Caco-2 (cell line): ENCODE data around the gene SIAH2. TPM values are rescaled to one million over a fixed set of nuclear protein-coding genes. Genes with fewer than 3 reads are reported as not detected.
A peak's percentile ranks its signal among the peaks of the same experiment; 100 is the strongest.

Experiments
- BruUV-seq: library from RNA; stranded (reverse); fragments of 400-500 nt; replicated peaks from 2 replicates; lab custom pipeline; 2021; lab: Mats Ljungman, UMichigan
- CTCF ChIA-PET: fragments of 300-600 bp; sonication (Branson Sonifier 250); formaldehyde crosslinking; loops from one replicate; lab custom pipeline; 2022; ENCODE audit warnings: antibody characterized with exemption; lab: Charles Lee
- POLR2A ChIA-PET: fragments of 300-600 bp; sonication (Branson Sonifier 250); formaldehyde crosslinking; loops from one replicate; lab custom pipeline; 2022; ENCODE audit warnings: antibody characterized with exemption; lab: Charles Lee
- DNase-seq, 2 experiments: peaks; one replicate each; pipeline versions ENCODE4 v3.0.0 to v3.0.0-alpha.2; 2020 to 2022
- H3K27me3 ChIP-seq: replicated peaks from 2 replicates; pipeline ENCODE4 v1.6.0; 2011; ENCODE audit warnings: low read length; ENCODE audit not compliant: control insufficient read depth, insufficient read depth
- H3K36me3 ChIP-seq: 2 replicates; pipeline ENCODE4 v1.5.1; 2011; ENCODE audit warnings: low read length; ENCODE audit not compliant: control insufficient read depth, insufficient read depth
- H3K4me1 ChIP-seq: fragments of 250-450 bp; sonication (Bioruptor Pico); 2 replicates; pipeline ENCODE4 v1.5.1; 2020; ENCODE audit warnings: mild to moderate bottlenecking
- H3K4me3 ChIP-seq: 2 replicates; pipeline ENCODE4 v1.5.1; 2011; ENCODE audit warnings: low read depth, mild to moderate bottlenecking, control low read depth, low read length
- H3K9me3 ChIP-seq: fragments of 250-450 bp; sonication (Bioruptor Pico); 2 replicates; pipeline ENCODE4 v1.5.1; 2020; ENCODE audit warnings: mild to moderate bottlenecking, moderate library complexity
- H3K27ac Mint-ChIP-seq: one replicate; pipeline ENCODE4 v1.8.0; 2022; ENCODE audit warnings: mixed read lengths; ENCODE audit not compliant: unreplicated experiment
- H3K27me3 Mint-ChIP-seq: one replicate; pipeline ENCODE4 v1.8.0; 2022; ENCODE audit warnings: mixed read lengths; ENCODE audit not compliant: insufficient read depth, unreplicated experiment
- H3K36me3 Mint-ChIP-seq: one replicate; pipeline ENCODE4 v1.8.0; 2022; ENCODE audit warnings: mild to moderate bottlenecking, mixed read lengths; ENCODE audit not compliant: insufficient read depth, unreplicated experiment
- H3K4me1 Mint-ChIP-seq: one replicate; pipeline ENCODE4 v1.8.0; 2022; ENCODE audit warnings: low read depth, mixed read lengths; ENCODE audit not compliant: unreplicated experiment
- H3K4me3 Mint-ChIP-seq: one replicate; pipeline ENCODE4 v1.8.0; 2022; ENCODE audit warnings: mild to moderate bottlenecking, moderate library complexity, mixed read lengths; ENCODE audit not compliant: unreplicated experiment
- H3K9me3 Mint-ChIP-seq: one replicate; pipeline ENCODE4 v1.8.0; 2022; ENCODE audit warnings: mixed read lengths; ENCODE audit not compliant: unreplicated experiment
- CTCF ChIP-seq, 2 experiments: fragments of 200-600 bp in 1 of 2; IDR thresholded peaks; 1 replicate in 1 of 2; 2 replicates in 1 of 2; pipeline versions ENCODE4 v1.5.1 to v1.8.0; 2011 to 2022; ENCODE audit warnings: antibody characterized with exemption in 1 of 2, control low read depth in 1 of 2, inconsistent platforms in 1 of 2, low read depth in 1 of 2, low read length in 1 of 2, mild to moderate bottlenecking in 1 of 2, moderate library complexity in 1 of 2; ENCODE audit not compliant: insufficient read depth in 1 of 2, severe bottlenecking in 1 of 2, unreplicated experiment in 1 of 2
- intact Hi-C: fragments of 100-400 bp; cut with micrococcal nuclease; formaldehyde crosslinking; loops from one replicate; pipeline ENCODE4 v1.10.0; 2022; ENCODE audit not compliant: unreplicated experiment
- total RNA-seq: library from RNA; stranded (reverse); gene quantifications from 2 replicates; pipeline ENCODE4 v1.2.3, GENCODE V29; 2022

Gene SIAH2
- total RNA-seq, 1 experiment from 2014 or later, result 25.6 TPM

DNA sequence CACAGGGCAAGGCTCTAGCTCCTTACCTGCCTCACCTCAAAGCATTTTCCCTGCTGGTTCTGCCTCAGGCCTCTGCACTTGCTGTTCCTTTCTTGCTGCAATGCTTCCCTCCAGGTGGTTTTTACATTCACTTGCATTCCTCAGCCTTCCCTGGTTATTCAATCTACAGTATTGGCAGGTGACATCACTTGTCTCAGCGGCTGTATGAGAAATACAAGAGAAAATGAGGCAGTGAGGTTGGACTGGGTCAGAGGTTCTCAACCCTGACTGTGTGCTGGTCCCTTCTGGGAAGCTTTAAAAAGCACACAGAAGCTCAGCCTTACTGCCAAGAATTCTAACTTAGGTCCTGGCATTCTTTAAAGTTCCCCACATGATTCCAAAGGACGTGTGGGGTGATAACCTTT is 26.7 kb downstream of the SIAH2 start:
- Histone ChIP-seq H3K27me3 (no peaks in the 10 kb centered on the region), H3K4me3 (no peak overlapping the region), H3K36me3 (no peaks in the 10 kb centered on the region), H3K4me1 (peaks cover 41% of the 10 kb centered on the region), H3K9me3 (no peaks in the 10 kb centered on the region)
- ChIA-PET POLR2A (no interaction called here), CTCF (no interaction called here)
- no peak for TF ChIP-seq CTCF (IDR thresholded peaks at IDR 0.05; ENCODE audit: insufficient read depth in 1 of 2, low read depth in 1 of 2, low read length in 1 of 2, severe bottlenecking in 1 of 2, unreplicated experiment in 1 of 2)
- peak overlapping the region; percentile 3 for H3K4me3 Mint-ChIP-seq
- H3K27me3 Mint-ChIP-seq, result no peaks in the 10 kb centered on the region
- intact Hi-C loops, result no loop called here
- DNase-seq, result no peak
- no peaks in the 10 kb centered on the region for H3K9me3 Mint-ChIP-seq
- BruUV-seq, result no TSS peak
- peak overlapping the region; percentile 36 for H3K27ac Mint-ChIP-seq
- peaks cover 10% of the 10 kb centered on the region for H3K36me3 Mint-ChIP-seq
- peaks cover 33% of the 10 kb centered on the region for H3K4me1 Mint-ChIP-seq

- POLR2A ChIA-PET, result no interaction called here
- H3K27me3 Mint-ChIP-seq, result no peaks in the 10 kb centered on the region
- intact Hi-C loops, result no loop called here
- Histone ChIP-seq H3K9me3 (no peaks in the 10 kb centered on the region), H3K36me3 (no peaks in the 10 kb centered on the region), H3K4me1 (peaks cover 36% of the 10 kb centered on the region), H3K4me3 (no peak overlapping the region), H3K27me3 (no peaks in the 10 kb centered on the region)
- H3K4me3 Mint-ChIP-seq, result no peak overlapping the region
- DNase-seq, result no peak
- peaks cover 33% of the 10 kb centered on the region for H3K4me1 Mint-ChIP-seq
- H3K9me3 Mint-ChIP-seq, result no peaks in the 10 kb centered on the region
- H3K27ac Mint-ChIP-seq, result no peak overlapping the region
- no peak for TF ChIP-seq CTCF (IDR thresholded peaks at IDR 0.05; ENCODE audit: insufficient read depth in 1 of 2, low read depth in 1 of 2, low read length in 1 of 2, severe bottlenecking in 1 of 2, unreplicated experiment in 1 of 2)
- CTCF ChIA-PET, result no interaction called here
- no TSS peak for BruUV-seq
- H3K36me3 Mint-ChIP-seq, result peaks cover 2% of the 10 kb centered on the region
These were observed 28.2 kb downstream of the SIAH2 start for GRCh38 chr3:150734795-150735119.

GRCh38 chr3:150733936-150734794 is 28.8 kb downstream of the SIAH2 start:
- DNase-seq, result no peak
- no peaks in the 10 kb centered on the region for H3K27me3 ChIP-seq
- H3K4me1 Mint-ChIP-seq, result peaks cover 33% of the 10 kb centered on the region
- TF ChIP-seq CTCF (IDR thresholded peaks at IDR 0.05; ENCODE audit: insufficient read depth in 1 of 2, low read depth in 1 of 2, low read length in 1 of 2, severe bottlenecking in 1 of 2, unreplicated experiment in 1 of 2), result no peak
- intact Hi-C loops, result no loop called here
- H3K9me3 Mint-ChIP-seq, result no peaks in the 10 kb centered on the region
- H3K27ac Mint-ChIP-seq, result no peak overlapping the region
- H3K36me3 ChIP-seq, result no peaks in the 10 kb centered on the region
- H3K4me3 ChIP-seq, result no peak overlapping the region
- H3K4me1 ChIP-seq, result peaks cover 30% of the 10 kb centered on the region
- ChIA-PET CTCF (interaction anchor here (0.6 kb wide), 1 partner anchor 789 kb away, joined by 3 read pairs; no protein-coding TSS in a partner anchor), POLR2A (no interaction called here)
- no peak overlapping the region for H3K4me3 Mint-ChIP-seq
- no TSS peak for BruUV-seq
- no peaks in the 10 kb centered on the region for H3K27me3 Mint-ChIP-seq
- no peaks in the 10 kb centered on the region for H3K36me3 Mint-ChIP-seq
- no peaks in the 10 kb centered on the region for H3K9me3 ChIP-seq
